CD4-positive, alpha-beta T cell treated with Interleukin-17A for 4 hours (primary cell): ENCODE results near the gene PALLD.
"Not testable (repeated sequence)": the region's sequence is repeated elsewhere in the genome, so short reads cannot be mapped to it uniquely, and the experiment has no call there.

Experiments
- DNase-seq: peaks from one replicate; pipeline ENCODE4 v3.0.0-alpha.2; 2020; ENCODE audit warnings: mixed read lengths

Gene PALLD

DNA sequence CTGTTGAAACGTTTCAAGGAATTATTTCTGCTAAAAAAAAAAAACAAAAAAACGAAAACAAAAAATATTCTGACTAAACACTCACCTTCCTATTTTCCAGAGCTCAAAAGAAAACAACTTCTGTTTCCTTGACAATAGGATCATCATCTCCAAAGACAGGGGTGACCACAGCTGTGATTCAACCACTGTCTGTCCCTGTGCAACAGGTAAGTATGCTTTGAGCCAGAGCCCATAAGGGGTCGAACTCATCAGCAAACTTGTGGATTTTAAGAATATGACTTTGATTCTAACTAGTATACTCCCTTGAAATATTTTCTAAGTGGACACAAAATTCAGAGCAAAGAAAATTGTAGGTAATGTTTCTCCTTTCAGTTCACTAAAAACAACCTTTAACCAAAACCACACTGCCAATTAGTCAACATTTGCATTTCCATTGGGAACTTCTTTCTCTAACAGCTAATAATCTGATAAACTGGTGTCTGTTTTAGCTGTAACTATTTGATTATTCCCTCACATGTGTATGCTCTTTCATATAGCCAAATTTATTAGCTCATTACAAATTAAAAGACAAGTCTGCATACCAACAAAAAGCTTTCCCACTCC is 186.1 kb downstream of the PALLD start:
- DNase-seq: no peak

DNA sequence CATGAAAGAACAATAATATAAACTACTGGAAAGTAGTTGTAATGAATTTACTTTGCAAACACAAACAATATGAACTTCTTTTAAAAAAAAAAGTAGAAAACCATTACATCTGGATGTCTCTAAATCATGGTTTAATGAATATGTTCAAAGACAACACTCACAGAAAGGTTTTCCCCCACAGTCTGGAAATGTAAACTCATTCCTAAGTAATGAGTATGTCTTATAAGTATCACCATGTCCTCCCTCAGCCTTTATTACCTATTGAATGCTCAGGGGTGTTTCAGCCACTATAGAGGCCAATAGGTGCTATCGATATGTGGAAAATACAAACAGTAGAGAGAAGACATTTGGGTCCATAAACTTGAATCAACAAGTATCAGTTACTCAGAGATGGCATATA is 186.7 kb downstream of the PALLD start:
- no peak for DNase-seq

DNA sequence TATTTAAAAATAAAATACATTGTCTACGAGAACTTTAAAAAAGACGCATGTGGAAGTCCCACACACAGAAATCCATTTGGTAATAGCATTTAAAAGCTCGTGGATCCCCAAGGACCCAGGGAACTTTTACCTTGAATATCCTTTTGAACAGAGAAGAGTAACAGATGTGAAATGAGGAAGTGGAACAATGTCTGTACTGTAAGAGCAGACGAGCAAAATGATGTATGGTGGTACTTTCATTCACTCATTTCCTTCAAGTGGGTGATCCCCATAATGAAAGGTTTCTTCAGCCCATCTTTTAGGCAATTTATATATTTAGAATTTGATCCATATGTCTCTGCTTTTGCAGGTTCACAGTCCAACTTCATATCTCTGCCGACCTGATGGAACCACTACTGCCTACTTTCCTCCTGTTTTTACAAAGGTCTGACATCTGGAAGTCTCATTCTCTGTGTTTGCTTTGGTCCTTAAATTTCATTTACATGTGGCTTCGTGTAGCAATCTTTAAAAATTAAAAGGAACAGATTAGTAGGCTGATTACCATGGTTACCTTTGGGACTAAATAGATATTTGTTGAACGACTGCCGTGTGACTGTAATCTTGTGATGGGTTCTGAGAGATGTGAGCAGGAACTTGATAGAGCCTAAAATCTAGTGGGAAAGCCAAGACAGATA is 188.4 kb downstream of the PALLD start:
- no peak for DNase-seq

DNA sequence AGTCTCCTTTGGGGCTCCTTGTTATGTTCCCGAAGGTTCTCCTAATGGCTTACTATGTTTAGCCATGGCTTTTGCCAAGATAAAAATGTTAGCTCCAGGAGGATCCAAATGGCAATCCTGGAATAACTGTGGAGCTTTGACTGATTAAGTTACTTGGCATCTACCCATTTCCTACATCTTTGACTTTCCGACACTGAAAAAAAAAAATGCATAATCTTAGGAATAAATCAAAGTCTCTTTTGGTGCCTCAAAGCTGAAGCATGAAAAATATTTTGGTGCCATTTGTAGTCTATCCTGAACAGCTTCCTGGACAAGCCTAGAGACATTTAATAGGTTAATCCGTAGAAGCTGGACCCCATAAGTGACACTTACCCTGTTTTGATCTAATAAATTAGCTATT is 191.7 kb downstream of the PALLD start:
- no peak for DNase-seq

DNA sequence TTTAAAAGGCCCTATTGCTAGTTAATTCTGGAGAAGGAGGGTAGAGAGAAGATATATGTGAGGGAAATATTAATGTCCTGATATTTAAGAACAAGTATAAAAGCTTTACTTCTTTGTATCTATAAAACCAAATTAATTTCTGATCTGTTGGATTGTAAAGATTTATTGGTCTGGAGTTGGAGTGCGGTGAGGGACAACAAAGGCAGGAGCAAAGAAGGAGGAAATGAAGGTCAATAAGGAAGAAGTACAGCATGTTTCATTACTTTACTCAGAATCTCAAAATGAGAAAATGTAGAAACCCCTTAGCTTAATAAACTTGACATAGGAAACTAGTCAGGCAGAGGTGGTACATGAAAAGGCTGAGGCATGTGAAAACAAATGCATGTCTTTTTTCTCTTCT is 192.9 kb downstream of the PALLD start:
- DNase-seq: no peak

DNA sequence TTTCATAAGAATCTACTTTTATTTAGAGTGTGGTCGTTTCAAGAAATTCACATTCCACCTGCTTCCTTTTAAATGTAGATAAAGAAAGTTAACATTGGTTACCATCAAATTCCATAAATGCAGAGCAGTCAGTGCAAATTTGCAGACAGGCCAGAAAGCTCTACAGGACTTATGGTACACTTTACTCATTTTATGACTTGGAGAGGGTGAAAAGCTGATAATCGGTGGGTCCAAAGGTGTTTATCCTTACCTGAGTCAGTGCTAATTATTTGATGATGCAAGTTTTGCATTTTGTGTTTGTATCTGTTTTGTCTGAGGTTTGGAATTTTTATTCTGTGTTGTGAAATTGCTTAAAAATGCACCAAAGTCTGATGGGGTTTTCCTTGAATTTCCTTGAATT is 193.3 kb downstream of the PALLD start:
- no peak for DNase-seq

DNA sequence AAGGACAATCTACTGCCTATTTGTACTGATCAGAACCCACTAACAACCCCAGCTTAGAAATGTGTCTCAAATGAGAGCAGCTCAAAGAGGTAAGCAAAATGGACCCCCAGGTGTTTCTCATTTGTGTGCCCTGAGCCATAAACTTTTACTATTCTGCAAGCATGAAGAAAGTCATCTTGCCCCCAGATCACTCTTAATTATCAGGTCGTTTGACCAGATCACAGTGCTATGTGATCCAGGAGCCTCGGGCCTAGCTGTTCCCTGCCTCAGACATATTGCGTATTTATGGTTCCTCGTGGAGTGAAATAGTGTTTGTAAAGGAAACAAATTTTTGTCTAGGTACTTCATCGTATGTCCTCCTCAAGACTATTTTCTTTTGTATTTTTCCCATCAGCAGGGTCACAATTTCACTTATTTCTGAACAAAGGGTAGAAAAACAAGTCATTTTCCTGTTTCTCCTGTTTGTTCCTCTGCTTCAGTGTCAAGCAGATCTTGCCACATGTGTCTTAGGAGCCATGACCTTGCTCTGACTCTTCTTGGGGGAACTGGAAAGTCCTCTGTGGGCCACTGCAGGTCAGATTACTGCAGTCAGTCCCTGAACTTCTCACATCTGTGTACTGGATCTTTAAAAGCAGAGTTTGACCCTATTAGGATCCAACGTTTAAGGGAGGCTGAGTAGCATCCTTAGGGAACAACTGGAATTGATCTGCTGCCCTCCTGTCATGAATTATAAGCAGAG is 194.9 kb downstream of the PALLD start:
- no peak for DNase-seq

DNA sequence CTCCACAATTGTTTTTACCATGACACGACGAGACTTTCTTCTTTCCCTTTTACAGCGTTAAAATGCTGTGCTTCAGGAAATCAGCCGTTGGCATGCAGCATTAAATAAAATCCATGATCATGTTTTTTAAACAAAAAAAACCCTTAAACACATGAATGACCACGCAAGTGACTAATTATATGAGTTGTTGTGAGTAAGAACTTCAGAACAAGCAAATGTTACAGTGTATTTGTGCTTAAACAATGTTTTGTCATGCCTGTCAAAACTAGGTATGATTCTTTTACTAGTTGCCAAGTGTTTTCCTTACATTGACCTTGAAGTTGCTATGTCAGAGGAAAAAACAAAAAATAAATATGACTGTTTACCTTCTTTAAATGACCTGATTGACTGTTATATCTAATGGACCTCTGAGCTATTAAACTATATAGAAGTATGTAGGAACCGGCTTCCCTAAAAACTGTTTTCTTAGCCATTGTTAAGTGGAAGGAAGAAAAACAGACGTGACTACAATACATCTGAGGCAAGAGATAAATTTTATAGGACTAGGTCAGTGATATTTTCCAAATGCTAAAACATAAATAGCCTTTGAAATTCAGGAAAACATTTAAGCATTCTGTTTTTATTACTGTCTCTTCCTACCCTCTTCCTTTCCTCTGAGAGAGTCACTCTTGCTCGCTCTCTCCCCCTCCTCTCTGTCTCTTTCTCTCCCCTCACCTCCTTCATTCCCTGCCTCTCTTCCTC is 197.1 kb downstream of the PALLD start:
- DNase-seq: no peak

DNA sequence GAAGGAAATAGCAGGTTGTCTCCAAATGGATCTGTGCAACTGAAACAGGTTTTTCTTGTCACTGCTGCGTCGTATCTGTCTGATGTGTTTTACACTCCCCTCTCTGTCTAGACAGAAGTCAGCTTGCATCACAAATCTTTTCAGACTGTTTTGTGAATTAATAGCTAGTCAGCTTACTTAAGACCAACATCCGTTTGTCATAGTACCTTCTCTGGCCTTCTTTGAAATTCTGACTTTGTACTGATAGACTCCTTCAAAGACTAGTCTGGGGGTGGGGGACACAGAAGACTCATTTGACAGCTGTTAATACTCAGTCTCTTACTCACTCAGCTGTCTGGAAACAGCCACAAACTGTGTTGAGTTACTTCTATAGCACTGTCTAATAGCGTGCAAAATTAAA is 197.8 kb downstream of the PALLD start:
- no peak for DNase-seq

DNA sequence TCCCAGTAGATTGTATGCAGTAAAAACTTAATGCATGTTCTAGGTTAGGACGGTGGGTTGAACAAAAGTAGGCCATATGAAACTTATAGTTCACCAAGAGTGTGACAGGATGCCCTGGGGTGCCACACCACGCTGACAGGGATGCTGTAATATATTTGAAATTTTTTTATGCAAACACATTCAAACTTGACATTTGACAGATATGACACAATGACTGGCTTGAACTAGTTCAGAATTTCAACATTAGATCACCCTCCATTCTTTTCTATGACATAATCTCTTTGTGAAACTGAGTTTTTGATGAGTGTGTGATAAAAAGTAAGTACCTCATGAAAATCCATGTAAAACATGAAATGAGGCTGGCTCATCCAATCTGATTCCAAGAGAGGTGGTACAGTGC is 198.4 kb downstream of the PALLD start:
- no peak for DNase-seq

DNA sequence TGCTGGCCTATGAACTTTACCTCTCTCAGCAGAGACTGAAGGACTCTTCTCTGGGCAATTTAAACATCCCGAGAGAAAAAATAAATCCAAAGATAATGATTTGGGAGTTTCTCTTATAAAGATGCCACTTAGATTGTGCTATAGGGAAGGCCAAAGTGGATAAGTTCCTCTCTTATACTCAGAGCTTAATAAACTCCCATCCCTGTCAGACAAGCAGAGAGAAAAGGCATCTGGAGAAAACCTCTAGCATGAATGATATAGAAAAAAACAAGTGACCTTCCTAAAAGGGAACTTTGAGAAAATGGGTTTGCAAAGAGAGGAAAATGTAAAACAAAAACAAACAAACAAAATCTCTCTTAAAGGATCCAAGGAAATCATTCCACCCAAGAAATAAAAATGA is 199.4 kb downstream of the PALLD start:
- DNase-seq: no peak

DNA sequence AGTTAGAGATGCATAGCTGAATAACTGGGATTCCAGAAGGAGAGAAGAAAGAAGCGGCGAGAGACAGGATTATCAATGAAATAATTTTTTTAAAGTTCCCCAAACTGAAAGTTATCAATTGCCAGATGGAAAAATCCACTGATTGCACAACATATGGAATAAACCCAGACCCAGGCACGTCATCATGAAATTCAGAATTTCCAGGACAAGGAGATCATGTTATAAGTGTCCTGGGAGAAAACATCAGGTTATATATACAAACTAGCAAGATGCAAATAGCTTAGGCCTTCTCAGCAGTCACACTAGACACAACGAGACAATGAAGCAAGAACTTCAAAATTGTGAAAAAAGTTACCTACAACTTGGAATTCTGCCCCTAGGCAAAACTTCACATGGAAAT is 200.0 kb downstream of the PALLD start:
- no peak for DNase-seq

DNA sequence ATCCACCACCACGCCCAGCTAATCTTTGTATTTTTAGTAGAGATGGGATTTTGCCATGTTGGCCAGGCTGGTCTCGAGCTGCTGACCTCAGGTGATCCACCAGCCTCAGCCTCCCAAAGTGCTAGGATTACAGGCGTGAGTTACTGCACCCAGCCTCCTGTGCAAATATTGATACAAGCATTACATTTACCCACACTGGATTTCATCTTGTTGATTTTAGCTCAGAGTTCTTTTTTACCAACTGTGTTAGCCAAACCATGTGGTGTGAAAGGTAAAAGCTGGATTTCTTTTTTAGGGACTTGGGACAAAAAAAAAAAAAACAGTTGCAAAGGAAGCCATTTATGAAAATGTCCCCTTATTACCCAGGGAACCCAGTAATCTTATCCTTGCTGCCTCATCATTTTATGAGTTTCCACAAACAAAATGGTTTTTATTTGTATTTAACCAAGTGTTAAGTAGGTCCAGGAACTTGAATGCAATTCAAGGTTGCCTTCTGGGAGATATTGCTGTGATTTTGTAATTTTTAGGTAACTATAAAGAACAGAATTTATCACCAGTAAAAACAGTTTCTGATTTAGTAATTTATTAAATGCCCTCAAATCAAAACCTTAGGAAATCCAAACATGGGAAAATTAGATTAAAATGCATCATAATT is 202.5 kb downstream of the PALLD start:
- no peak for DNase-seq

DNA sequence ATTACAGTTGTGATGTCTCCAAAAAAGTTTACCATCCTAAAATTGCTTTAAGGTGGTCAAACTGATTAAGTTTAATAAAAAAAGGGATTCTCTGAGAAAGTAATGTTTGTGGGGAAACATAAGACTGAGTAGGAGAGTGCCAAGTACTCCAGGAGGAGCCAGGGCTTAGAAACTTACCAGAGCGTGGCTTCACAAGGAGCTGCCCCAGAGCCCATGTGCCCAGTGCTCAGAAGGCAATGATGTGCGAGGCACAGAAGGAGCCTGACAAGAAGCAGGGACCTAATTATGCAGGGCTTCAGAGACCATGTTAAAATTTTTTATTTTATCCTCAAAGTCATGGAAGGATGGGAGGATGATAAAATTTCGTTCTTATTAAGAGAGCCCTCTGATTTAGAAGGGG is 204.2 kb downstream of the PALLD start:
- no peak for DNase-seq

DNA sequence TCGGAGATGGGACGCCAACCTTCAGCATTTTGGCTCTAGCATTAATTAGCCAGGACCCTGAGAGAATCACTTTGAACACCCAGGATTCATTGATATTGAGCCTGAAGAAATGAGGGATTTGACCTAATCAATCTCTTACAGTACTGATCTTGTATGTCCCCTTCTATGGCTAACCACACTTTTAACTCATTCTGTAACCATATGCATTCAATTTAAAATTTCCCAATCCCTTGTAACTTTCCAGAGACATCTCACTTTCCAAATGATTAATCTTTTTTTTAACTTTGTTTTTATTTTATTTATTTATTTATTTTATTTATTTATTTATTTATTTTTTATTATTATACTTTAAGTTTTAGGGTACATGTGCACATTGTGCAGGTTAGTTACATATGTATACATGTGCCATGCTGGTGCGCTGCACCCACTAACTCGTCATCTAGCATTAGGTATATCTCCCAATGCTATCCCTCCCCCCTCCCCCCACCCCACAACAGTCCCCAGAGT is 205.8 kb downstream of the PALLD start:
- DNase-seq: not testable (repeated sequence)

DNA sequence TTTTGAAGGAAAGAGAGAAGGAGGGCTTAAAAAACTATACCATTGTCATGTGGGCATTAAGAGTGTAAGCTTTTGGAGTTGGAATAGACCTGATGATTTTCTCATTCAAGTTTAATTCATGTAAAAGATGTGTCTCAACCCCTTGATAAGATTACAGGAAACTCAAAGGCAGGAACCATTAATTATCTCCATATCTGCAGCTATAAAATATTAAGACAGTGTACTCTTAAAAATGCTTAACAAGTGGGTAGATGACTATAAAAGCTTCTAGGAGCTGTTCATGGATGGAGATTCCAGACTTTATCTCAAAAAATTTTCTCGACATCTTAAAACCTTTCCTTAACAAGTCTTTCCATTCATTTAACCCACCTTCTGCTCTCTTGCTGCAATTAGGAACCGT is 208.3 kb downstream of the PALLD start:
- DNase-seq: no peak

DNA sequence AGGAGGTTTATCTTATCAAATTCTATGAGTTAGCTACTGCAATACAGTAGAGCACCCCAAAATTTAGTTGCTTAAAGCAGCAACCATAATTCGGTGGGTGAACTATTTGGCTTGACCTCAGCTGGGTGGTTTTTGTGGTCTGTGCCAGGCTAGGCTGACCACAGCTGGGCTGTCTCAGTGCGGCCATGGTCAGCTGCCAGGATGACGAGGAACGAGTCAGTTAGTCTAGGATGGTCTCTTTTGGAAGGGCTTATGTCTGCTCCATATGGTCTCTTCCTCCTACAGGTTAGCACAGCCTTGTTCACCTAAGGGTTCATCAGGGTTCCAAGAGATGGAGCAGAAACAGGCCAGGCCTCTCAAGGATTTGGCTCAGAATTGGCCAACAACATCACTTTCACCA is 210.4 kb downstream of the PALLD start:
- no peak for DNase-seq

DNA sequence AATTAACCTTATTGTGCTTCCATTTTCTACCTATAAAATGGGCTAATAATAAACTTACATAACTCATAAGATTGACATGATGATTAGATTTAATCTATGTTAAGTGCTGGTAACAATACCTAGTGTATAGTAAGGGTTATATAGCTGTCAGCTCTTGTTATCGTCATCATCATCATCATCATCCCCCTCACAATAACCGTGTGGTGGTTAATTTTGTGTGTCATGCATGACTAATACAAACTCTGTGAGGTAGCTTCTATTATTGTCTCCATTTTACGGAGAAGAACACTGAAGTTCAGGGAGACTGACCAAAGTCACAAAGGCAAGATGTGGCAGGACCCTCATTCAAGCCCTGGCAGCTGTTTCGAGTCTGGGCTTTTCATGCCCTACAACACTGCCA is 211.3 kb downstream of the PALLD start:
- no peak for DNase-seq

DNA sequence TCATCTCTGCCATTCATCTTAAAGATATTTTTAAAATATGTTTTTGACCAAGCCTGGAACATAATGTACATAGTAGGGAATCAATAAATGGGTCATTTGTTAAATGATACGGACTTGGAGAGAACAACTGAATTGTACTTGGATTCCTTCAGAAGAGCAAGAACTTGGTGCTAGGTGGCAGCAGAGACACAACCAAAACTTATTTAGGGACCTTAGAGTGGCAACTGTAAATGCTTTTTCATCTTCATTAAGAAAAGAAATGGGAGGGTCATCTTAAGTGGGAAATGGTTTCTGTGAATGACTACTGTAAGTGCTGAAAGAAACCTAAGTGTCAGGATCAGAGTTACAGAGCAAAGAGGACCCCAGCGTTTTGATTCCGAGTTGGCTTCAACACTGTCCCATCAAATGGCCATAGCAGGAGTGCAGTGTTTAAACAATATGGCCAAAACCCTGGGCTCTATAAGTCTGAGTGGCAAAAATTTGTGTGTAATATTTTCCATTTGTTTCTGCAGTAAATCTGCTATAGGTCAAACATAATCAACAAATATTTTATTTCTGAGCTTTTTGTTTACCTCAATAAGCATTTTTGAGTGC is 213.6 kb downstream of the PALLD start:
- DNase-seq: no peak

DNA sequence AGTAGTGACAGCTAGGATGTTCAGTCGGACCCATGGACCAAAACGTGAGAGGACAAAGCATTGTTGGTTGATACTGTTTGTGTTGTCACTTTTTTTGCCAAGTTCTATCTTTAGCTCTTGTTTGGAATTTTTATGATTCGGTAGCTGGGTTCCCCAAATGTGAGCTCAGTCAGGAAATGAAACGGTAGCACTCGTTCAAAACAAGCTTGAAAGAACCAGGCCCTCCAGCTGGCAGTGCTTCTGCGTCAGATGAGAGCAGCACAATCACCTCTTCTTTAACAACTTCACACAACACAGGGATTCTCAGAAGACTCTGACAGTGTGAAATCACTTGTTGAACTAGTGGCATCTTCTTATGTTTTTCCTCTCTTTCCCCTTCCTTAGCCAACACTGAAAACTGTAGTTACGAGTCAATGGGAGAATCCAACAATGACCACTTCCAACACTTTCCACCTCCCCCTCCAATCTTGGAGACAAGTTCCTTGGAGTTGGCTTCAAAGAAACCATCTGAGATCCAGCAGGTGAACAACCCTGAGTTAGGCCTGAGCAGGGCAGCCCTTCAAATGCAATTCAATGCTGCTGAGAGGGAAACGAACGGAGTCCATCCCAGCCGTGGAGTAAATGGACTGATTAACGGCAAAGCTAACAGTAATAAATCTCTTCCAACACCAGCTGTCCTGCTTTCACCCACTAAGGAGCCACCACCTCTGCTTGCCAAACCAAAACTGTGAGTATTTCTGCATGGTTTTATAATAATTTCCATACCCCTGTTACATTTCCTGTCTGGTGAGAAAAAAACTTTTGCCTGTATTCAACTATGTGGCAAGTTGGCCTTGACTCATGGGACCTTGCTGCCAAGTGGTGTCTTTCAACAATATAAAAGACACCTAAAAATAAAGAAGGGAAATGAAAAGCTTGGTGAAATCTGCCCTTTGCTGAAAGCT is 214.6 kb downstream of the PALLD start:
- DNase-seq: no peak

DNA sequence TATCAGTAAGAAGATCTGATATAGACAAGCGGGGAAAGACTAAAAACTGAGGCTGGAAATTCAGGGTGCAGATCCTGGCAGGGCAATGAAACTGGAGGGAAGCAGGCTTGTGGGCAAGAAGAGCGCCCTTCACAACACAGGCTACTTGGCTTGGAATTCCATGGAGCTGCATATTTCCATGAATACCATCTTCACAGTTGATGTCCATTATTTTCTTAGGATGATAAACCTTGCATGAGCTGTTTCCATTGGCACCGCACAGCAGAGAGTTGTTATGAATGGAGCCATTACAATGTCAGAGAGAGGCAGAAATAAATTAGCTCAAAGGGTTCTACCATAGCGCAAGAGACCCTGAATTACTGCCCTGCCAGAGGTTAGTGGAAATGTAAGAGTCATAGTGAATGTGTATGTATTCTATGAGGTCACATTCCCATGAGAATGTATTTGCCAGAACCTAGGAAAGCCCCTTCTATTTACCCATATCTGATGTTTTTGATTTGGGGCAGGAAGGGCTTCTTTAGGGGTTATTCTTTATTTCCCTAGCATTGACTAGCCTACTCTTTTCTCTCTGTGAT is 215.6 kb downstream of the PALLD start:
- DNase-seq: no peak
